HepG2 (cell line): ENCODE data around the gene CYP4V2. TPM values are rescaled to one million over a fixed set of nuclear protein-coding genes. Genes with fewer than 3 reads are reported as not detected.

Experiments used
- CHCHD3 ChIP-seq: sonication (generic); formaldehyde crosslinking; IDR thresholded peaks from 2 replicates; pipeline ENCODE4 v1.8.0; 2022; ENCODE audit warnings: mild to moderate bottlenecking, missing genetic modification reagents, moderate library complexity
- NRL ChIP-seq: sonication (generic); formaldehyde crosslinking; IDR thresholded peaks from 2 replicates; pipeline ENCODE4 v1.5.0; 2020; ENCODE audit warnings: missing genetic modification reagents, mild to moderate bottlenecking, moderate library complexity, borderline replicate concordance
- RNF2 ChIP-seq: fragments of 450-650 bp; conservative IDR thresholded peaks from 2 replicates; pipeline ENCODE4 v1.6.1; 2016; ENCODE audit warnings: low read depth
- SMARCE1 ChIP-seq: fragments of 450-650 bp; IDR thresholded peaks from 2 replicates; pipeline ENCODE4 v1.6.1; 2017; ENCODE audit warnings: borderline replicate concordance
- ZBTB20 ChIP-seq: sonication (generic); formaldehyde crosslinking; IDR thresholded peaks from 2 replicates; pipeline ENCODE4 v1.8.1; 2023; ENCODE audit warnings: missing genetic modification reagents, low read depth, mild to moderate bottlenecking, borderline replicate concordance
- polyA plus RNA-seq, 8 experiments: library from polyadenylated mRNA; depleted of rRNA in 3 of 8; stranded (reverse) in 7 of 8; unstranded in 1 of 8; fragments of >200 nt; fragmentation: Illumina TruSeq in 4 of 8; extraction: Trizol in 4 of 8; gene quantifications; 2 replicates each; pipeline versions ENCODE4 v1.2.1 to v1.2.3, GENCODE V29; 2011 to 2016; ENCODE audit warnings: low read depth in 4 of 8, missing spikeins in 1 of 8, mixed read lengths in 1 of 8; ENCODE audit not compliant: insufficient read depth in 1 of 8
- total RNA-seq, 5 experiments: library from RNA; depleted of rRNA; stranded (reverse); fragments of >200 nt; fragmentation: Illumina TruSeq; extraction: Trizol; gene quantifications; 2 replicates each; pipeline ENCODE4 v1.2.3, GENCODE V29; 2016; ENCODE audit warnings: low read depth in 1 of 5
- TF ChIP-seq, protein P1 (sequence below), 2 experiments: fragments of 450-650 bp in 1 of 2; sonication (generic) in 1 of 2; formaldehyde crosslinking in 1 of 2; IDR thresholded peaks; 2 replicates each; pipeline versions ENCODE4 v1.6.1 to v1.8.0; 2016 to 2022; ENCODE audit warnings: antibody characterized with exemption in 1 of 2, mild to moderate bottlenecking in 1 of 2, missing genetic modification reagents in 1 of 2
- TF ChIP-seq, protein P2 (sequence below): sonication (generic); formaldehyde crosslinking; IDR thresholded peaks from 2 replicates; pipeline ENCODE4 v1.8.0; 2022; ENCODE audit warnings: low read depth, missing genetic modification reagents
- TF ChIP-seq, protein P3 (sequence below): sonication (generic); formaldehyde crosslinking; IDR thresholded peaks from 2 replicates; pipeline ENCODE4 v1.5.0; 2020; ENCODE audit warnings: mild to moderate bottlenecking, missing genetic modification reagents
- TF ChIP-seq, protein P4 (sequence below): sonication (generic); formaldehyde crosslinking; IDR thresholded peaks from 2 replicates; pipeline ENCODE4 v1.4.0; 2020; ENCODE audit warnings: missing genetic modification reagents

CYP4V2 gene
- total and polyA plus RNA-seq, 2 of the 13 experiments (the other 11 are each of a cell fraction or from before 2014, with no cell fraction given) = 4.7 to 7.2 TPM

DNA sequence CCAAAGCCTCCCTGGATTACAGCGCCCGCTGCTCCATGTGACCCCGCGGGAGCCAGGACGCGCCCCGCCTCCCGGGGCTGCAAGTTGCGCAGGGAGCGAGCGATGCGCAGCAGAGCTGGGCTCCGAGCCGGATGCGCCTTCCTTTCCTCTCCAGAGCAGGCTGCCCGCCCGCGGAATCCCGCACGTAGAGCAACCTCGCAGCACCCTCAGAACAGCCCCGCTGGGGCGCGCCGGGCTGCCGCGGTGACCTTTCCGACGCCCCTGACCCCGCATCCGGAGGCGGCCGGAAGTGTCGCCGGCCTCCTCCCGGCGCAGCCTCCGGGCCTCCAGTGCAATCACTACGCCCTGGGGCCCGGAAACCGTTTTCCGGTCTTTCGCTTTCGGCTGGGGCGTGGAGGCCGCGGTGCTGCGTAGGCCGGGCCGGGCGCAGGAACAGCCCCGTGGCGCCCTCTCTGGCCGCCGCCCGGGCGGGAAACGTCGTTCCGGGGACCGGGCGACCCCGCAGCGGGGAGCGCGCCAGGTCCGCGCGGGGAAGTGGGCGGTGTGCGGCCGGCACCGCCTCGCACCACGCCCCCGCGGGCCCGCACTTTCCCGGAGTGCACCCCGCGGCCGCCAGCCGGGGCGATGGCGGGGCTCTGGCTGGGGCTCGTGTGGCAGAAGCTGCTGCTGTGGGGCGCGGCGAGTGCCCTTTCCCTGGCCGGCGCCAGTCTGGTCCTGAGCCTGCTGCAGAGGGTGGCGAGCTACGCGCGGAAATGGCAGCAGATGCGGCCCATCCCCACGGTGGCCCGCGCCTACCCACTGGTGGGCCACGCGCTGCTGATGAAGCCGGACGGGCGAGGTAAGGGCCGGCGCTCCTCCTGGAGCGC lies at the start of gene CYP4V2 (continued):
- TF ChIP-seq, protein P1, sequence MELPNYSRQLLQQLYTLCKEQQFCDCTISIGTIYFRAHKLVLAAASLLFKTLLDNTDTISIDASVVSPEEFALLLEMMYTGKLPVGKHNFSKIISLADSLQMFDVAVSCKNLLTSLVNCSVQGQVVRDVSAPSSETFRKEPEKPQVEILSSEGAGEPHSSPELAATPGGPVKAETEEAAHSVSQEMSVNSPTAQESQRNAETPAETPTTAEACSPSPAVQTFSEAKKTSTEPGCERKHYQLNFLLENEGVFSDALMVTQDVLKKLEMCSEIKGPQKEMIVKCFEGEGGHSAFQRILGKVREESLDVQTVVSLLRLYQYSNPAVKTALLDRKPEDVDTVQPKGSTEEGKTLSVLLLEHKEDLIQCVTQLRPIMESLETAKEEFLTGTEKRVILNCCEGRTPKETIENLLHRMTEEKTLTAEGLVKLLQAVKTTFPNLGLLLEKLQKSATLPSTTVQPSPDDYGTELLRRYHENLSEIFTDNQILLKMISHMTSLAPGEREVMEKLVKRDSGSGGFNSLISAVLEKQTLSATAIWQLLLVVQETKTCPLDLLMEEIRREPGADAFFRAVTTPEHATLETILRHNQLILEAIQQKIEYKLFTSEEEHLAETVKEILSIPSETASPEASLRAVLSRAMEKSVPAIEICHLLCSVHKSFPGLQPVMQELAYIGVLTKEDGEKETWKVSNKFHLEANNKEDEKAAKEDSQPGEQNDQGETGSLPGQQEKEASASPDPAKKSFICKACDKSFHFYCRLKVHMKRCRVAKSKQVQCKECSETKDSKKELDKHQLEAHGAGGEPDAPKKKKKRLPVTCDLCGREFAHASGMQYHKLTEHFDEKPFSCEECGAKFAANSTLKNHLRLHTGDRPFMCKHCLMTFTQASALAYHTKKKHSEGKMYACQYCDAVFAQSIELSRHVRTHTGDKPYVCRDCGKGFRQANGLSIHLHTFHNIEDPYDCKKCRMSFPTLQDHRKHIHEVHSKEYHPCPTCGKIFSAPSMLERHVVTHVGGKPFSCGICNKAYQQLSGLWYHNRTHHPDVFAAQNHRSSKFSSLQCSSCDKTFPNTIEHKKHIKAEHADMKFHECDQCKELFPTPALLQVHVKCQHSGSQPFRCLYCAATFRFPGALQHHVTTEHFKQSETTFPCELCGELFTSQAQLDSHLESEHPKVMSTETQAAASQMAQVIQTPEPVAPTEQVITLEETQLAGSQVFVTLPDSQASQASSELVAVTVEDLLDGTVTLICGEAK (IDR thresholded peaks at IDR 0.05) = no peak
- TF ChIP-seq, protein P1 (CRISPR knock-in tag; IDR thresholded peaks at IDR 0.05) = peak; percentile 43; the same call in 1 of the 2 replicates
- TF ChIP-seq RNF2 (peak; percentile 69; the same call in 1 of the 2 replicates), SMARCE1 (no peak), CHCHD3 (CRISPR knock-in tag) (no peak), NRL (CRISPR knock-in tag) (peak; percentile 62; the same call in 1 of the 2 replicates), ZBTB20 (CRISPR knock-in tag) (peak; percentile 81; the same call in 1 of the 2 replicates)
- TF ChIP-seq, protein P2, sequence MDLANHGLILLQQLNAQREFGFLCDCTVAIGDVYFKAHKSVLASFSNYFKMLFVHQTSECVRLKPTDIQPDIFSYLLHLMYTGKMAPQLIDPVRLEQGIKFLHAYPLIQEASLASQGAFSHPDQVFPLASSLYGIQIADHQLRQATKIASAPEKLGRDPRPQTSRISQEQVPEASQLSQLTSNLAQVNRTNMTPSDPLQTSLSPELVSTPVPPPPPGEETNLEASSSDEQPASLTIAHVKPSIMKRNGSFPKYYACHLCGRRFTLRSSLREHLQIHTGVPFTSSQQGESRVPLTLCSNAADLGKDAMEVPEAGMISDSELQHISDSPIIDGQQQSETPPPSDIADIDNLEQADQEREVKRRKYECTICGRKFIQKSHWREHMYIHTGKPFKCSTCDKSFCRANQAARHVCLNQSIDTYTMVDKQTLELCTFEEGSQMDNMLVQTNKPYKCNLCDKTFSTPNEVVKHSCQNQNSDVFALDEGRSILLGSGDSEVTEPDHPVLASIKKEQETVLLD (CRISPR knock-in tag) = peak; percentile 98
- TF ChIP-seq, protein P3, sequence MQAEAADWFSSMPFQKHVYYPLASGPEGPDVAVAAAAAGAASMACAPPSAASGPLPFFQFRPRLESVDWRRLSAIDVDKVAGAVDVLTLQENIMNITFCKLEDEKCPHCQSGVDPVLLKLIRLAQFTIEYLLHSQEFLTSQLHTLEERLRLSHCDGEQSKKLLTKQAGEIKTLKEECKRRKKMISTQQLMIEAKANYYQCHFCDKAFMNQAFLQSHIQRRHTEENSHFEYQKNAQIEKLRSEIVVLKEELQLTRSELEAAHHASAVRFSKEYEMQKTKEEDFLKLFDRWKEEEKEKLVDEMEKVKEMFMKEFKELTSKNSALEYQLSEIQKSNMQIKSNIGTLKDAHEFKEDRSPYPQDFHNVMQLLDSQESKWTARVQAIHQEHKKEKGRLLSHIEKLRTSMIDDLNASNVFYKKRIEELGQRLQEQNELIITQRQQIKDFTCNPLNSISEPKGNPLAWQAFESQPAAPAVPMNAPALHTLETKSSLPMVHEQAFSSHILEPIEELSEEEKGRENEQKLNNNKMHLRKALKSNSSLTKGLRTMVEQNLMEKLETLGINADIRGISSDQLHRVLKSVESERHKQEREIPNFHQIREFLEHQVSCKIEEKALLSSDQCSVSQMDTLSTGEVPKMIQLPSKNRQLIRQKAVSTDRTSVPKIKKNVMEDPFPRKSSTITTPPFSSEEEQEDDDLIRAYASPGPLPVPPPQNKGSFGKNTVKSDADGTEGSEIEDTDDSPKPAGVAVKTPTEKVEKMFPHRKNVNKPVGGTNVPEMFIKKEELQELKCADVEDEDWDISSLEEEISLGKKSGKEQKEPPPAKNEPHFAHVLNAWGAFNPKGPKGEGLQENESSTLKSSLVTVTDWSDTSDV (CRISPR knock-in tag) = 0 out of 2 replicates have a peak, but pooled peaks have one; percentile 24
- TF ChIP-seq, protein P4, sequence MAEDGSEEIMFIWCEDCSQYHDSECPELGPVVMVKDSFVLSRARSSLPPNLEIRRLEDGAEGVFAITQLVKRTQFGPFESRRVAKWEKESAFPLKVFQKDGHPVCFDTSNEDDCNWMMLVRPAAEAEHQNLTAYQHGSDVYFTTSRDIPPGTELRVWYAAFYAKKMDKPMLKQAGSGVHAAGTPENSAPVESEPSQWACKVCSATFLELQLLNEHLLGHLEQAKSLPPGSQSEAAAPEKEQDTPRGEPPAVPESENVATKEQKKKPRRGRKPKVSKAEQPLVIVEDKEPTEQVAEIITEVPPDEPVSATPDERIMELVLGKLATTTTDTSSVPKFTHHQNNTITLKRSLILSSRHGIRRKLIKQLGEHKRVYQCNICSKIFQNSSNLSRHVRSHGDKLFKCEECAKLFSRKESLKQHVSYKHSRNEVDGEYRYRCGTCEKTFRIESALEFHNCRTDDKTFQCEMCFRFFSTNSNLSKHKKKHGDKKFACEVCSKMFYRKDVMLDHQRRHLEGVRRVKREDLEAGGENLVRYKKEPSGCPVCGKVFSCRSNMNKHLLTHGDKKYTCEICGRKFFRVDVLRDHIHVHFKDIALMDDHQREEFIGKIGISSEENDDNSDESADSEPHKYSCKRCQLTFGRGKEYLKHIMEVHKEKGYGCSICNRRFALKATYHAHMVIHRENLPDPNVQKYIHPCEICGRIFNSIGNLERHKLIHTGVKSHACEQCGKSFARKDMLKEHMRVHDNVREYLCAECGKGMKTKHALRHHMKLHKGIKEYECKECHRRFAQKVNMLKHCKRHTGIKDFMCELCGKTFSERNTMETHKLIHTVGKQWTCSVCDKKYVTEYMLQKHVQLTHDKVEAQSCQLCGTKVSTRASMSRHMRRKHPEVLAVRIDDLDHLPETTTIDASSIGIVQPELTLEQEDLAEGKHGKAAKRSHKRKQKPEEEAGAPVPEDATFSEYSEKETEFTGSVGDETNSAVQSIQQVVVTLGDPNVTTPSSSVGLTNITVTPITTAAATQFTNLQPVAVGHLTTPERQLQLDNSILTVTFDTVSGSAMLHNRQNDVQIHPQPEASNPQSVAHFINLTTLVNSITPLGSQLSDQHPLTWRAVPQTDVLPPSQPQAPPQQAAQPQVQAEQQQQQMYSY (CRISPR knock-in tag) = peak; percentile 71
